Left lobe of liver (tissue), 2 donors: ENCODE data around the gene FERMT2. TPM values are rescaled to one million over a fixed set of nuclear protein-coding genes. Genes with fewer than 3 reads are reported as not detected.
A peak's percentile ranks its signal among the peaks of the same experiment; 100 is the strongest.

Experiments
- ATAC-seq: fragments of 200-7000 bp; cut with Tn5 transposase; one replicate; pipeline ENCODE4 v1.9.1; 2020; ENCODE audit warnings: mild to moderate bottlenecking, moderate library complexity
- DNase-seq: peaks from one replicate; pipeline ENCODE4 v3.0.0-alpha.2; 2020; ENCODE audit warnings: low spot score
- total RNA-seq: library from RNA; stranded (reverse); gene quantifications from one replicate; pipeline ENCODE4 v1.2.1, GENCODE V29; 2021
- donor health status: DM: no; HTN: no; CAD: no; lungs with moderate emphysema.
- donor health status: DM: no; HTN: yes; CAD: no.

FERMT2 gene
- total RNA-seq, 1 donor from 2014 or later, result 61.5 TPM

- DNase-seq, result no peak
- ATAC-seq, result no peak
Measured at GRCh38 chr14:52834440-52834842, 116.4 kb downstream of the FERMT2 start.

GRCh38 chr14:52833891-52834290, 117.0 kb downstream of the FERMT2 start:
- ATAC-seq, result no peak
- DNase-seq, result no peak

GRCh38 chr14:52829527-52830185, 121.2 kb downstream of the FERMT2 start:
- ATAC-seq (no peak), DNase-seq (no peak)

- no peak for ATAC-seq
- DNase-seq, result no peak
Measured at GRCh38 chr14:52827426-52827825, 123.4 kb downstream of the FERMT2 start.

- ATAC-seq (no peak), DNase-seq (no peak)
Measured at GRCh38 chr14:52825085-52825484, 125.8 kb downstream of the FERMT2 start.

GRCh38 chr14:52824462-52824861, 126.4 kb downstream of the FERMT2 start:
- no peak for ATAC-seq
- DNase-seq, result no peak

- DNase-seq (peak; percentile 78), ATAC-seq (peak; percentile 93)
Measured at GRCh38 chr14:52821805-52822250, 129.0 kb downstream of the FERMT2 start.

GRCh38 chr14:52808101-52808500, 142.7 kb downstream of the FERMT2 start:
- no peak for DNase-seq
- no peak for ATAC-seq

Other genes starting within 250 kb of the FERMT2 start
- gene PSMC6, start 243.8 kb downstream of the FERMT2 start, total RNA-seq, result 34.7 TPM
- 11.5 TPM for gene STYX, start 220.9 kb downstream of the FERMT2 start, total RNA-seq
- 36.7 TPM for gene GNPNAT1, start 159.4 kb downstream of the FERMT2 start, total RNA-seq
- 3.3 TPM for gene DDHD1, start 202.3 kb upstream of the FERMT2 start, total RNA-seq